Brain pericyte (primary cell): ENCODE measurements around the gene KRTAP12-1.

Experiments
- DNase-seq: peaks from one replicate; pipeline ENCODE4 v3.0.0-alpha.2; 2012; ENCODE audit warnings: low read depth, low spot score

Gene KRTAP12-1

GRCh38 chr21:44681861-44682579, at the start of gene KRTAP12-1:
KRTAP12-1 (minus strand) TSS chr21:44682163; CDS start chr21:44682123, 40 bp downstream.
- DNase-seq, result no peak

GRCh38 chr21:44730951-44731579, 49.1 kb upstream of the KRTAP12-1 start:
- DNase-seq, result no peak

- no peak for DNase-seq
Measured at GRCh38 chr21:44730028-44730395, 48.0 kb upstream of the KRTAP12-1 start.

GRCh38 chr21:44729336-44730027, 47.5 kb upstream of the KRTAP12-1 start:
- DNase-seq, result no peak

GRCh38 chr21:44728716-44729115, 46.8 kb upstream of the KRTAP12-1 start:
- DNase-seq, result no peak

- no peak for DNase-seq
Measured at GRCh38 chr21:44727757-44728156, 45.8 kb upstream of the KRTAP12-1 start.

GRCh38 chr21:44727321-44727720, 45.4 kb upstream of the KRTAP12-1 start:
- DNase-seq, result no peak

GRCh38 chr21:44726826-44727225, 44.9 kb upstream of the KRTAP12-1 start:
- no peak for DNase-seq

- DNase-seq, result no peak
Measured at GRCh38 chr21:44724926-44725325, 43.0 kb upstream of the KRTAP12-1 start.

GRCh38 chr21:44724196-44724595, 42.2 kb upstream of the KRTAP12-1 start:
- DNase-seq, result no peak

GRCh38 chr21:44723177-44724131, 41.5 kb upstream of the KRTAP12-1 start:
- DNase-seq, result no peak

- DNase-seq, result no peak
Measured at GRCh38 chr21:44722731-44723130, 40.8 kb upstream of the KRTAP12-1 start.

GRCh38 chr21:44720170-44720569, 38.2 kb upstream of the KRTAP12-1 start:
- no peak for DNase-seq

- DNase-seq, result no peak
Measured at GRCh38 chr21:44718571-44718970, 36.6 kb upstream of the KRTAP12-1 start.

- no peak for DNase-seq
Measured at GRCh38 chr21:44718093-44718492, 36.1 kb upstream of the KRTAP12-1 start.

- no peak for DNase-seq
Measured at GRCh38 chr21:44716984-44717383, 35.0 kb upstream of the KRTAP12-1 start.

- no peak for DNase-seq
Measured at GRCh38 chr21:44714905-44715304, 32.9 kb upstream of the KRTAP12-1 start.

GRCh38 chr21:44713846-44714245, 31.9 kb upstream of the KRTAP12-1 start:
- DNase-seq, result no peak

GRCh38 chr21:44713130-44713529, 31.2 kb upstream of the KRTAP12-1 start:
- DNase-seq, result no peak

- no peak for DNase-seq
Measured at GRCh38 chr21:44712203-44713028, 30.5 kb upstream of the KRTAP12-1 start.
